ENCODE data around the gene TNFRSF13B.
"Not testable (repeated sequence)": the region's sequence is repeated elsewhere in the genome, so short reads cannot be mapped to it uniquely, and the experiment has no call there.

Gene TNFRSF13B

GRCh38 chr17:16971458-16972338, at the start of gene TNFRSF13B:
TNFRSF13B (minus strand) TSS chr17:16972118; CDS start chr17:16972075, 43 bp downstream.
- DNase-seq (ENCODE audit: low spot score) = no peak

- DNase-seq (ENCODE audit: low spot score) = no peak
These were observed 49.4 kb upstream of the TNFRSF13B start for GRCh38 chr17:17021194-17021863.

GRCh38 chr17:17020821-17021193, 48.9 kb upstream of the TNFRSF13B start:
- DNase-seq (ENCODE audit: low spot score) = no peak

- DNase-seq (ENCODE audit: low spot score) = no peak
These were observed 48.1 kb upstream of the TNFRSF13B start for GRCh38 chr17:17019891-17020456.

- DNase-seq (ENCODE audit: low spot score) = no peak
These were observed 47.5 kb upstream of the TNFRSF13B start for GRCh38 chr17:17019430-17019762.

GRCh38 chr17:17018612-17019429, 46.9 kb upstream of the TNFRSF13B start:
- DNase-seq (ENCODE audit: low spot score) = no peak

GRCh38 chr17:17018021-17018441, 46.1 kb upstream of the TNFRSF13B start:
- DNase-seq (ENCODE audit: low spot score) = no peak

- no peak for DNase-seq (ENCODE audit: low spot score)
These were observed 45.6 kb upstream of the TNFRSF13B start for GRCh38 chr17:17017343-17018014.

GRCh38 chr17:17016199-17017197, 44.6 kb upstream of the TNFRSF13B start:
- DNase-seq (ENCODE audit: low spot score) = not testable (repeated sequence)

- DNase-seq (ENCODE audit: low spot score) = no peak
These were observed 43.3 kb upstream of the TNFRSF13B start for GRCh38 chr17:17015230-17015629.

GRCh38 chr17:17014748-17015124, 42.8 kb upstream of the TNFRSF13B start:
- not testable (repeated sequence) for DNase-seq (ENCODE audit: low spot score)

- DNase-seq (ENCODE audit: low spot score) = not testable (repeated sequence)
These were observed 42.2 kb upstream of the TNFRSF13B start for GRCh38 chr17:17013828-17014747.

- not testable (repeated sequence) for DNase-seq (ENCODE audit: low spot score)
These were observed 39.4 kb upstream of the TNFRSF13B start for GRCh38 chr17:17011043-17011907.

- not testable (repeated sequence) for DNase-seq (ENCODE audit: low spot score)
These were observed 38.7 kb upstream of the TNFRSF13B start for GRCh38 chr17:17010545-17011034.

- DNase-seq (ENCODE audit: low spot score) = not testable (repeated sequence)
These were observed 38.1 kb upstream of the TNFRSF13B start for GRCh38 chr17:17009972-17010371.

- not testable (repeated sequence) for DNase-seq (ENCODE audit: low spot score)
These were observed 36.9 kb upstream of the TNFRSF13B start for GRCh38 chr17:17008621-17009397.

GRCh38 chr17:17007891-17008290, 36.0 kb upstream of the TNFRSF13B start:
- DNase-seq (ENCODE audit: low spot score) = not testable (repeated sequence)

Data from left forelimb (tissue), 1 donor.